ENCODE measurements around the gene MGAT3. TPM values are rescaled to one million over a fixed set of nuclear protein-coding genes. Genes with fewer than 3 reads are reported as not detected.

Gene MGAT3
- total and polyA plus RNA-seq, 2 of the 8 experiments (the other 6 are each of a cell fraction or from before 2014, with no cell fraction given), result 4.3 to 9.2 TPM

- TF ChIP-seq CHD7 (IDR thresholded peaks at IDR 0.05; ENCODE audit: insufficient replicate concordance, low read length) (no peak), KDM1A (IDR thresholded peaks at IDR 0.05; ENCODE audit: borderline replicate concordance, low read length) (0 out of 2 replicates have a peak, but pooled peaks have one; percentile 35), EZH2 (IDR thresholded peaks at IDR 0.05; ENCODE audit: low read depth, low read length, severe bottlenecking) (peak; percentile 21)
Observed at GRCh38 chr22:39458444-39459083, 1.8 kb downstream of the MGAT3 start (continued).

Measured in H1 (cell line).